GM12878 (cell line): ENCODE measurements around the gene MAP4.

ENCODE experiments used
- BACH1 ChIP-seq: fragments of 450-650 bp; IDR thresholded peaks from 2 replicates; pipeline ENCODE4 v1.6.1; 2017; ENCODE audit warnings: mild to moderate bottlenecking, borderline replicate concordance
- BHLHE40 ChIP-seq, 2 experiments: fragments of 450-650 bp in 1 of 2; IDR thresholded peaks; 2 replicates each; pipeline ENCODE4 v1.6.1; 2011 to 2017; ENCODE audit warnings: low read depth in 2 of 2, borderline replicate concordance in 1 of 2, improper control_type of control experiment in 1 of 2, low read length in 1 of 2, mild to moderate bottlenecking in 1 of 2
- POLR2AphosphoS5 ChIP-seq: IDR thresholded peaks from 2 replicates; pipeline ENCODE4 v1.6.1; 2011; ENCODE audit warnings: mild to moderate bottlenecking, low read length, inconsistent platforms
- SMAD5 ChIP-seq: IDR thresholded peaks from 2 replicates; pipeline ENCODE4 v1.6.1; 2016; ENCODE audit warnings: antibody characterized with exemption, low read depth
- TCF3 ChIP-seq: IDR thresholded peaks from 2 replicates; pipeline ENCODE4 v1.6.1; 2012; ENCODE audit warnings: low read depth, mild to moderate bottlenecking, low read length, borderline replicate concordance; ENCODE audit not compliant: insufficient read depth
- ZNF274 ChIP-seq: IDR thresholded peaks from one replicate; pipeline ENCODE4 v1.8.0; 2011; ENCODE audit not compliant: insufficient read length, insufficient read depth
- TF ChIP-seq, protein P1 (sequence below): fragments of 450-650 bp; formaldehyde crosslinking; IDR thresholded peaks from 2 replicates; pipeline ENCODE4 v1.5.0; 2022; ENCODE audit warnings: mild to moderate bottlenecking, missing genetic modification characterization
- TF ChIP-seq, protein P2 (sequence below): IDR thresholded peaks from 2 replicates; pipeline ENCODE4 v1.6.1; 2011; ENCODE audit warnings: borderline replicate concordance, low read depth, mild to moderate bottlenecking, moderate library complexity, mixed read lengths, low read length; ENCODE audit not compliant: insufficient read depth; ENCODE audit errors: extremely low read length
- TF ChIP-seq, protein P3 (sequence below), 3 experiments: IDR thresholded peaks in 2 of 3; conservative IDR thresholded peaks in 1 of 3; 2 replicates each; pipeline ENCODE4 v1.5.1; 2011; ENCODE audit warnings: low read depth in 3 of 3, low read length in 3 of 3, mild to moderate bottlenecking in 3 of 3, control low read depth in 2 of 3, moderate library complexity in 2 of 3, inconsistent platforms in 1 of 3, mixed read lengths in 1 of 3; ENCODE audit not compliant: control insufficient read depth in 2 of 3, insufficient read depth in 1 of 3; ENCODE audit errors: extremely low read depth in 1 of 3
- TF ChIP-seq, protein P4 (sequence below): IDR thresholded peaks from 2 replicates; pipeline ENCODE4 v1.6.1; 2012; ENCODE audit warnings: low read depth, low read length, improper control_type of control experiment

DNA sequence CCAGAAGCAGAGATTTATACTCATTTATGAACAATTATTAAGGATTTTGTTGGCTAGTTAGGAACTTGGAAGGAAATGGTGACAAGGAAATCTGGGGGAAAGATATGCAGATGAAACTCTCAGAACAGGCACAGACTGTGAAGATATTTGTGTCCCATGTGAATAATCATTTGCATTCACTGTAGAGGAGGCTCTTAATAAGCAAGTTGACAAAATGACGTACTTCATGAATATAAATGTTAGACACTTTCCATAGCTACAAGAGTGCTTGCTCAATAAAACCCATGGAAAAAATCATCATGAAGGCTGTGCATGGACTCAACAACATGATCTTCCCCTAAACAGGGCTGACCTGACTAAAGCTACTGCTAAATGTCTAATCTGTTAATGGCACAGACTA, 59.7 kb downstream of the MAP4 start:
- no peak for TF ChIP-seq ZNF274
- TF ChIP-seq TCF3, result no peak
- TF ChIP-seq, protein P1, sequence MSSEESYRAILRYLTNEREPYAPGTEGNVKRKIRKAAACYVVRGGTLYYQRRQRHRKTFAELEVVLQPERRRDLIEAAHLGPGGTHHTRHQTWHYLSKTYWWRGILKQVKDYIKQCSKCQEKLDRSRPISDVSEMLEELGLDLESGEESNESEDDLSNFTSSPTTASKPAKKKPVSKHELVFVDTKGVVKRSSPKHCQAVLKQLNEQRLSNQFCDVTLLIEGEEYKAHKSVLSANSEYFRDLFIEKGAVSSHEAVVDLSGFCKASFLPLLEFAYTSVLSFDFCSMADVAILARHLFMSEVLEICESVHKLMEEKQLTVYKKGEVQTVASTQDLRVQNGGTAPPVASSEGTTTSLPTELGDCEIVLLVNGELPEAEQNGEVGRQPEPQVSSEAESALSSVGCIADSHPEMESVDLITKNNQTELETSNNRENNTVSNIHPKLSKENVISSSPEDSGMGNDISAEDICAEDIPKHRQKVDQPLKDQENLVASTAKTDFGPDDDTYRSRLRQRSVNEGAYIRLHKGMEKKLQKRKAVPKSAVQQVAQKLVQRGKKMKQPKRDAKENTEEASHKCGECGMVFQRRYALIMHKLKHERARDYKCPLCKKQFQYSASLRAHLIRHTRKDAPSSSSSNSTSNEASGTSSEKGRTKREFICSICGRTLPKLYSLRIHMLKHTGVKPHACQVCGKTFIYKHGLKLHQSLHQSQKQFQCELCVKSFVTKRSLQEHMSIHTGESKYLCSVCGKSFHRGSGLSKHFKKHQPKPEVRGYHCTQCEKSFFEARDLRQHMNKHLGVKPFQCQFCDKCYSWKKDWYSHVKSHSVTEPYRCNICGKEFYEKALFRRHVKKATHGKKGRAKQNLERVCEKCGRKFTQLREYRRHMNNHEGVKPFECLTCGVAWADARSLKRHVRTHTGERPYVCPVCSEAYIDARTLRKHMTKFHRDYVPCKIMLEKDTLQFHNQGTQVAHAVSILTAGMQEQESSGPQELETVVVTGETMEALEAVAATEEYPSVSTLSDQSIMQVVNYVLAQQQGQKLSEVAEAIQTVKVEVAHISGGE (CRISPR knock-in tag), result no peak
- TF ChIP-seq, protein P2, sequence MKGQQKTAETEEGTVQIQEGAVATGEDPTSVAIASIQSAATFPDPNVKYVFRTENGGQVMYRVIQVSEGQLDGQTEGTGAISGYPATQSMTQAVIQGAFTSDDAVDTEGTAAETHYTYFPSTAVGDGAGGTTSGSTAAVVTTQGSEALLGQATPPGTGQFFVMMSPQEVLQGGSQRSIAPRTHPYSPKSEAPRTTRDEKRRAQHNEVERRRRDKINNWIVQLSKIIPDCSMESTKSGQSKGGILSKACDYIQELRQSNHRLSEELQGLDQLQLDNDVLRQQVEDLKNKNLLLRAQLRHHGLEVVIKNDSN, result no peak
- TF ChIP-seq, protein P3, sequence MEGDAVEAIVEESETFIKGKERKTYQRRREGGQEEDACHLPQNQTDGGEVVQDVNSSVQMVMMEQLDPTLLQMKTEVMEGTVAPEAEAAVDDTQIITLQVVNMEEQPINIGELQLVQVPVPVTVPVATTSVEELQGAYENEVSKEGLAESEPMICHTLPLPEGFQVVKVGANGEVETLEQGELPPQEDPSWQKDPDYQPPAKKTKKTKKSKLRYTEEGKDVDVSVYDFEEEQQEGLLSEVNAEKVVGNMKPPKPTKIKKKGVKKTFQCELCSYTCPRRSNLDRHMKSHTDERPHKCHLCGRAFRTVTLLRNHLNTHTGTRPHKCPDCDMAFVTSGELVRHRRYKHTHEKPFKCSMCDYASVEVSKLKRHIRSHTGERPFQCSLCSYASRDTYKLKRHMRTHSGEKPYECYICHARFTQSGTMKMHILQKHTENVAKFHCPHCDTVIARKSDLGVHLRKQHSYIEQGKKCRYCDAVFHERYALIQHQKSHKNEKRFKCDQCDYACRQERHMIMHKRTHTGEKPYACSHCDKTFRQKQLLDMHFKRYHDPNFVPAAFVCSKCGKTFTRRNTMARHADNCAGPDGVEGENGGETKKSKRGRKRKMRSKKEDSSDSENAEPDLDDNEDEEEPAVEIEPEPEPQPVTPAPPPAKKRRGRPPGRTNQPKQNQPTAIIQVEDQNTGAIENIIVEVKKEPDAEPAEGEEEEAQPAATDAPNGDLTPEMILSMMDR (IDR thresholded peaks at IDR 0.05 in 2 of 3, conservative IDR thresholded peaks at IDR 0.05 in 1 of 3; ENCODE audit: control insufficient read depth in 2 of 3, extremely low read depth in 1 of 3, insufficient read depth in 1 of 3, low read depth in 3 of 3, low read length in 3 of 3), result no peak
- no peak for TF ChIP-seq POLR2AphosphoS5
- no peak for TF ChIP-seq BACH1
- no peak for TF ChIP-seq BHLHE40 (IDR thresholded peaks at IDR 0.05; ENCODE audit: borderline replicate concordance in 1 of 2, low read depth in 2 of 2, low read length in 1 of 2)
- no peak for TF ChIP-seq SMAD5
- TF ChIP-seq, protein P4, sequence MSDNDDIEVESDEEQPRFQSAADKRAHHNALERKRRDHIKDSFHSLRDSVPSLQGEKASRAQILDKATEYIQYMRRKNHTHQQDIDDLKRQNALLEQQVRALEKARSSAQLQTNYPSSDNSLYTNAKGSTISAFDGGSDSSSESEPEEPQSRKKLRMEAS, result no peak
